ENCODE results near the gene HOXD13. TPM values are rescaled to one million over a fixed set of nuclear protein-coding genes. Genes with fewer than 3 reads are reported as not detected.

HOXD13 gene
- total RNA-seq, 1 experiment from 2014 or later: 0.36 TPM

DNA sequence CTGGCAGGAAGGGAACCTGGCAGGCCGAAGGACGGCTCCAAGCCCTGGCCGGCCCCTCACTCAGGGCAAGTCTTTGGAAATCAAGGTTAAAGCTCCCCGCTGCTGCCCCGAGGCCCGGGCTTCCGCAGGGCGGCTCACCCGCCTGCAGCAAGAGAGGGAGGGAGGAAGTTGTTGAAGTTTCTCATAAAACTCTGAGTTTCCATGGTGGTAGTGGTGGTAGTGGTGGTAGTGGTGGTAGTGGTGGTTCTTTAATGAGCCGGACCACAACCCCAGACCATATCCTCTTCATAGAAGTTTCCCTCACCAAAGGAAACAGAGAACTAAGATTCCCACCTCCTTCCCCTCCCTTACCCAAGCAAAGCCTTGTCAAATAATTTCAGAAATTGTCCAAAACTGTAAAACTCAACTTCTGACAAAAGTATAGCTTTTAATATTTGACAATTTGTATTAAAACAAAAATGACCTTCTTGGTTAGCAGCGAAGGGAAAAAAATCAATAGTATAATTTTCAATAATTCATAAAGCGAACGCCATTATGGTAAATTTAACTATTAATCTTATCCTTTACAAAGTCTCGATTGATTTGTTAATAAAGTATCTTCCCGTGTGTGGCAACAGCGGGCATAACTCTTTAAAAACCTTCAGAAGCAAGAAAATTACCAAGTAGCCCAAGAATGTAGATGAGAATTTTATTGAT, 22.6 kb downstream of the HOXD13 start:
- Histone ChIP-seq H3K27ac (ENCODE audit: low read length) (no peak overlapping the region), H2AFZ (ENCODE audit: low read length) (no peak overlapping the region), H4K20me1 (ENCODE audit: low read length) (no peaks in the 10 kb centered on the region), H3K9me3 (ENCODE audit: low read length) (no peaks in the 10 kb centered on the region), H3F3A (ENCODE audit: low read length, unreplicated experiment) (no peaks in the 10 kb centered on the region), H3K9ac (ENCODE audit: low read length) (no peak overlapping the region), H3K4me1 (ENCODE audit: insufficient read depth, low read length) (no peaks in the 10 kb centered on the region), H3K79me2 (ENCODE audit: low read length) (no peaks in the 10 kb centered on the region), H3K9me2 (replicated peaks; ENCODE audit: low read length) (no peaks in the 10 kb centered on the region), H3K36me3 (ENCODE audit: low read depth, low read length) (no peaks in the 10 kb centered on the region), H3K4me3 (ENCODE audit: low read length) (no peak overlapping the region), H3K4me2 (ENCODE audit: low read length) (no peak overlapping the region), H3K27me3 (ENCODE audit: low read length) (peaks cover 23% of the 10 kb centered on the region; the same call in 1 of the 2 replicates)
- intact Hi-C loops (cut with micrococcal nuclease): loop anchor here (5.0 kb wide), 2 partner anchors 697 to 1032 kb away; no protein-coding TSS in a partner anchor
- ATAC-seq (no peak), DNase-seq (no peak)
- TF ChIP-seq, protein P1, sequence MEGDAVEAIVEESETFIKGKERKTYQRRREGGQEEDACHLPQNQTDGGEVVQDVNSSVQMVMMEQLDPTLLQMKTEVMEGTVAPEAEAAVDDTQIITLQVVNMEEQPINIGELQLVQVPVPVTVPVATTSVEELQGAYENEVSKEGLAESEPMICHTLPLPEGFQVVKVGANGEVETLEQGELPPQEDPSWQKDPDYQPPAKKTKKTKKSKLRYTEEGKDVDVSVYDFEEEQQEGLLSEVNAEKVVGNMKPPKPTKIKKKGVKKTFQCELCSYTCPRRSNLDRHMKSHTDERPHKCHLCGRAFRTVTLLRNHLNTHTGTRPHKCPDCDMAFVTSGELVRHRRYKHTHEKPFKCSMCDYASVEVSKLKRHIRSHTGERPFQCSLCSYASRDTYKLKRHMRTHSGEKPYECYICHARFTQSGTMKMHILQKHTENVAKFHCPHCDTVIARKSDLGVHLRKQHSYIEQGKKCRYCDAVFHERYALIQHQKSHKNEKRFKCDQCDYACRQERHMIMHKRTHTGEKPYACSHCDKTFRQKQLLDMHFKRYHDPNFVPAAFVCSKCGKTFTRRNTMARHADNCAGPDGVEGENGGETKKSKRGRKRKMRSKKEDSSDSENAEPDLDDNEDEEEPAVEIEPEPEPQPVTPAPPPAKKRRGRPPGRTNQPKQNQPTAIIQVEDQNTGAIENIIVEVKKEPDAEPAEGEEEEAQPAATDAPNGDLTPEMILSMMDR (conservative IDR thresholded peaks at IDR 0.05; ENCODE audit: low read depth, low read length): no peak
- TF ChIP-seq EZH2phosphoT487 (IDR thresholded peaks at IDR 0.05; ENCODE audit: borderline replicate concordance, low read length) (no peak), EZH2 (IDR thresholded peaks at IDR 0.05; ENCODE audit: low read length, unreplicated experiment) (no peak)
- POLR2A ChIA-PET (ENCODE audit: unreplicated experiment): no interaction called here
- no TSS peak for BruUV-seq (replicated peaks)
- CTCF ChIA-PET: interaction anchor here (0.6 kb wide), 1 partner anchor 537 kb away, joined by 3 read pairs; no protein-coding TSS in a partner anchor

DNA sequence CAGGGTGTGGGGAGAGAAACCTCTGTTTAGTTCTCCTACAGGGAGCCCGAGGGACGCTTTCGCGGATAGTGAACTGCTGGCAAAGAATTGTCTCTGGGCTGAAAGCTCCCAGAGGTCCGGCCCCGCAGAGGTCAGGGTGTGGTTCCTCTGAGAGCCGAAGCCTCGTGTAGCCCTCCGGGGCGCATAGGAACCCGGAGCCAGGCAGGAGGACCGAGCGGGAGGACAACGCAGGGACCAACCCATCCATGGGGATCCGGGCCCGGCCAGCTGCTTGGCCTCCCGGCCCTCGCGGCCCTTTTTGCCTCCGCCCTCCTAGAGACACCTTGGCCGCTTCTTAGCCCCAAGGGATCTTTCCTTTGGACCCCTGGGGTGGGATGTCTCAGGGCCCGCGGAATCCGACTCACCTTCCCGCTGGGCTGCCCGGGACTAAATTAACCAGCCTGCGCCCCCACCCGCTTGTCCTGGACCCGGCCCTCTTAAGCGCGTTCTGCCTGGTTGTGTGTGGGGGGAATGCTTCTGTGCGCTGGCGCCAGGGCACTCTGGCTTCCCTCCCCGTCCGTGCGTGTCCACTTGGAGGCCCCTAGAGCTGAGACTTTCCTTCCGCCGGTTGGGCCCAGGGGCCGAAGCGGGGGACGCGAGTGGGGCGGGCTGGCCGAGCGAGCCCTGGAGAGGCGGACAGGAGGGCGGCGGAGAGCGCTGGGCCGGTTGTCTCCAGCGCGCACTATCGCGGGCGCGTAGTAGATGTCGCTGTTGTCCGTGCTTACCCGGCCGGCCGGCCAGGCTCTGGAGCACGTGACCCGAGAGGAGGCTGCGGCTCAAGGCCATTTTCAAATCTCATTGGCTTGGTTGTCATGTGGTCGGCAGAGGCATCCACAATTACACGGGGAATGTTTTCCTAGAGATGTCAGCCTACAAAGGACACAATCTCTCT, 23.6 kb downstream of the HOXD13 start, which contains the start of gene HOXD10:
HOXD10 (plus strand) TSS at position 896 of the 931 bp plus-strand sequence. CDS start 56 bp downstream, outside the sequence.
- no peaks in the 10 kb centered on the region for H3K9me3 ChIP-seq (ENCODE audit: low read length)
- H3K4me2 ChIP-seq (ENCODE audit: low read length): no peak within 1 kb of the TSS
- H3K4me1 ChIP-seq (ENCODE audit: insufficient read depth, low read length): no peaks in the 10 kb centered on the region
- TF ChIP-seq EZH2 (IDR thresholded peaks at IDR 0.05; ENCODE audit: low read length, unreplicated experiment) (no peak), EZH2phosphoT487 (IDR thresholded peaks at IDR 0.05; ENCODE audit: borderline replicate concordance, low read length) (no peak)
- TF ChIP-seq, protein P1 (conservative IDR thresholded peaks at IDR 0.05; ENCODE audit: low read depth, low read length): no peak
- no peak within 1 kb of the TSS for H3K27ac ChIP-seq (ENCODE audit: low read length)
- ChIA-PET POLR2A (ENCODE audit: unreplicated experiment) (no interaction called here), CTCF (no interaction called here)
- H3K9ac ChIP-seq (ENCODE audit: low read length): no peak within 1 kb of the TSS
- H3K9me2 ChIP-seq (replicated peaks; ENCODE audit: low read length): no peaks in the 10 kb centered on the region
- H2AFZ ChIP-seq (ENCODE audit: low read length): no peak within 1 kb of the TSS
- DNase-seq (no peak), ATAC-seq (no peak)
- no peaks in the 10 kb centered on the region for H3K36me3 ChIP-seq (ENCODE audit: low read depth, low read length)
- H3K27me3 ChIP-seq (ENCODE audit: low read length): peaks cover 21% of the 10 kb centered on the region; the same call in 1 of the 2 replicates
- H3K4me3 ChIP-seq (ENCODE audit: low read length): no peak within 1 kb of the TSS
- no TSS peak for BruUV-seq (replicated peaks)
- H3F3A ChIP-seq (ENCODE audit: low read length, unreplicated experiment): no peaks in the 10 kb centered on the region
- intact Hi-C loops (cut with micrococcal nuclease): no loop called here
- no peaks in the 10 kb centered on the region for H3K79me2 ChIP-seq (ENCODE audit: low read length)
- no peaks in the 10 kb centered on the region for H4K20me1 ChIP-seq (ENCODE audit: low read length)

All from PC-3 (cell line).